ENCODE results near the gene STXBP1. TPM values are rescaled to one million over a fixed set of nuclear protein-coding genes. Genes with fewer than 3 reads are reported as not detected.

STXBP1 gene
- total and polyA plus RNA-seq, 2 donors (not counting 3 experiments of a cell fraction or from before 2014, with no cell fraction given): 18.8 to 51.3 TPM

DNA sequence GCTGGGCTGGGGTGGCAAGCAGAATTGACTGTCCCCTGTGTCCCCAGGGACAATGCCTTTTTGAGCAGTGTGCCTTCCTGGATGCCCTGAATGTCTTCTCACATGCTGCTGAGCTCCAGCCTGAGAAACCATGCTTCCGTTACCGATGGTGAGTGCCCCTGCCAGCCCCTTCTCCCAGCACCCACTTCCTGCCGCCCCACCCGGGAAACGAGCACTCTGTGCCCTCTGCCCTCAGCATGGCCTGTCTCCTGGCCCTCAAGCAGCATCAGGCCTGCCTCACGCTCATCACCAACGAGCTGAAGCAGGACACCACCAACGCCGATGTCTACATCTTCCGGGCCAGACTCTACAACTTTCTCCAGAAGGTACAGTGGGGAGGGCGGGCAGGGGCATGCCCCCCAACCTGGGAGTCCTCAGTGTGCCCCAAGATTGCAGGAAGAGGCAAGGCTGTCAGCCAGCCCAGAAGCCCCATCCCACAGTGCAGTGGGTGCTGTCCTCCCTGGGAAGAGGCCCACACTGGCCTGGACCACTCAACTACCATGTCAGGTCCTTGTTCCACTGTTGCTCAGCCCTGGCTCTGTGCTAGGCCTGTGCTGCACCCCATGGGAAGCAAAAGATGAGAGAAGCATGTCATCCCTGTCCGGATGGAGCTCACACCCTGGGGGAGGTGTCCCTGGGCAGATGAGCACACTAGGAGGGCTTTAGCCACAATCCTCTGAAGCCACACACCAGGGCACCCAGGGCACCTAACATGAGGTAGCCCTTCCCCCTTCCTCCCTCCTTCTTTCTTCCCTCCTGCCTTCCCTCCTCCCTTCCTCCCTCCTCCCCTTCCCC, 108.2 kb downstream of the STXBP1 start:
- no peak for FAIRE-seq

GRCh38 chr9:127720865-127721227, 108.8 kb downstream of the STXBP1 start:
- Histone ChIP-seq H2AFZ (ENCODE audit: low read depth, low read length) (no peak overlapping the region), H3K79me2 (ENCODE audit: control insufficient read depth, insufficient read depth, low read length) (no peaks in the 10 kb centered on the region), H3K27ac (ENCODE audit: insufficient read depth, low read depth, low read length) (no peak overlapping the region), H3K4me3 (replicated peaks in 1 of 3; ENCODE audit: insufficient read depth in 1 of 3, low read depth in 1 of 3, low read length in 3 of 3) (no peak overlapping the region), H3K36me3 (ENCODE audit: control insufficient read depth in 2 of 2, extremely low read depth in 1 of 2, insufficient read depth in 2 of 2, low read length in 2 of 2) (no peaks in the 10 kb centered on the region), H3K9me1 (replicated peaks; ENCODE audit: control insufficient read depth, extremely low read depth, insufficient read depth, low read length) (no peaks in the 10 kb centered on the region), H3K9ac (replicated peaks; ENCODE audit: extremely low read depth, insufficient read depth, low read length) (no peak overlapping the region), H3K4me2 (ENCODE audit: insufficient read depth, low read length) (no peak overlapping the region), H3K9me3 (replicated peaks; ENCODE audit: control insufficient read depth, insufficient read depth, low read length) (no peaks in the 10 kb centered on the region), H3K4me1 (ENCODE audit: control insufficient read depth, extremely low read depth, insufficient read depth, low read length) (no peaks in the 10 kb centered on the region), H3K27me3 (ENCODE audit: control insufficient read depth in 2 of 2, insufficient read depth in 2 of 2, low read length in 2 of 2) (no peaks in the 10 kb centered on the region), H4K20me1 (replicated peaks; ENCODE audit: control insufficient read depth, extremely low read depth, insufficient read depth, low read length) (no peaks in the 10 kb centered on the region)
- ChIA-PET POLR2A (no interaction called here), CTCF (no interaction called here)
- dilution Hi-C loops (cut with MboI; ENCODE audit: extremely low pct_ligation_motif_present, low sequenced_read_pairs): no loop called here
- TF ChIP-seq, protein P1, sequence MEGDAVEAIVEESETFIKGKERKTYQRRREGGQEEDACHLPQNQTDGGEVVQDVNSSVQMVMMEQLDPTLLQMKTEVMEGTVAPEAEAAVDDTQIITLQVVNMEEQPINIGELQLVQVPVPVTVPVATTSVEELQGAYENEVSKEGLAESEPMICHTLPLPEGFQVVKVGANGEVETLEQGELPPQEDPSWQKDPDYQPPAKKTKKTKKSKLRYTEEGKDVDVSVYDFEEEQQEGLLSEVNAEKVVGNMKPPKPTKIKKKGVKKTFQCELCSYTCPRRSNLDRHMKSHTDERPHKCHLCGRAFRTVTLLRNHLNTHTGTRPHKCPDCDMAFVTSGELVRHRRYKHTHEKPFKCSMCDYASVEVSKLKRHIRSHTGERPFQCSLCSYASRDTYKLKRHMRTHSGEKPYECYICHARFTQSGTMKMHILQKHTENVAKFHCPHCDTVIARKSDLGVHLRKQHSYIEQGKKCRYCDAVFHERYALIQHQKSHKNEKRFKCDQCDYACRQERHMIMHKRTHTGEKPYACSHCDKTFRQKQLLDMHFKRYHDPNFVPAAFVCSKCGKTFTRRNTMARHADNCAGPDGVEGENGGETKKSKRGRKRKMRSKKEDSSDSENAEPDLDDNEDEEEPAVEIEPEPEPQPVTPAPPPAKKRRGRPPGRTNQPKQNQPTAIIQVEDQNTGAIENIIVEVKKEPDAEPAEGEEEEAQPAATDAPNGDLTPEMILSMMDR (IDR thresholded peaks at IDR 0.05; ENCODE audit: extremely low read depth in 1 of 2, insufficient read depth in 1 of 2, low read depth in 1 of 2, low read length in 2 of 2): no peak
- TF ChIP-seq POLR2AphosphoS5 (IDR thresholded peaks at IDR 0.05; ENCODE audit: insufficient read depth, low read depth, low read length) (no peak), EZH2 (IDR thresholded peaks at IDR 0.05; ENCODE audit: borderline replicate concordance, low read depth, low read length, severe bottlenecking) (no peak), MYC (IDR thresholded peaks at IDR 0.05; ENCODE audit: low read depth, low read length) (no peak), POLR2A (IDR thresholded peaks at IDR 0.05; ENCODE audit: low read depth, low read length) (no peak), JUN (IDR thresholded peaks at IDR 0.05; ENCODE audit: borderline replicate concordance, insufficient read depth, insufficient read length, low read depth) (no peak), GATA2 (IDR thresholded peaks at IDR 0.05; ENCODE audit: insufficient read depth, insufficient read length, low read depth, low read length) (no peak), FOS (IDR thresholded peaks at IDR 0.05; ENCODE audit: borderline replicate concordance, insufficient read depth, low read length) (no peak)
- TF ChIP-seq, protein P2, sequence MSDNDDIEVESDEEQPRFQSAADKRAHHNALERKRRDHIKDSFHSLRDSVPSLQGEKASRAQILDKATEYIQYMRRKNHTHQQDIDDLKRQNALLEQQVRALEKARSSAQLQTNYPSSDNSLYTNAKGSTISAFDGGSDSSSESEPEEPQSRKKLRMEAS (IDR thresholded peaks at IDR 0.05; ENCODE audit: insufficient read depth, insufficient read length): no peak
- no peak for FAIRE-seq
- intact Hi-C loops (cut with micrococcal nuclease): no loop called here
- BruUV-seq (replicated peaks): no TSS peak
- no peak for DNase-seq (ENCODE audit: low read depth, low spot score)

More for the DNA sequence above, 108.2 kb downstream of the STXBP1 start:
- H3K4me1 ChIP-seq (ENCODE audit: control insufficient read depth, extremely low read depth, insufficient read depth, low read length): no peaks in the 10 kb centered on the region
- no peak for DNase-seq (ENCODE audit: low read depth, low spot score)
- H3K27me3 ChIP-seq (ENCODE audit: control insufficient read depth in 2 of 2, insufficient read depth in 2 of 2, low read length in 2 of 2): no peaks in the 10 kb centered on the region
- intact Hi-C loops (cut with micrococcal nuclease): no loop called here
- BruUV-seq (replicated peaks): no TSS peak
- H3K27ac ChIP-seq (ENCODE audit: insufficient read depth, low read depth, low read length): no peak overlapping the region
- H3K36me3 ChIP-seq (ENCODE audit: control insufficient read depth in 2 of 2, extremely low read depth in 1 of 2, insufficient read depth in 2 of 2, low read length in 2 of 2): no peaks in the 10 kb centered on the region
- ChIA-PET POLR2A (no interaction called here), CTCF (no interaction called here)
- no peaks in the 10 kb centered on the region for H3K9me1 ChIP-seq (replicated peaks; ENCODE audit: control insufficient read depth, extremely low read depth, insufficient read depth, low read length)
- no peak overlapping the region for H3K9ac ChIP-seq (replicated peaks; ENCODE audit: extremely low read depth, insufficient read depth, low read length)
- dilution Hi-C loops (cut with MboI; ENCODE audit: extremely low pct_ligation_motif_present, low sequenced_read_pairs): no loop called here
- H3K4me3 ChIP-seq (replicated peaks in 1 of 3; ENCODE audit: insufficient read depth in 1 of 3, low read depth in 1 of 3, low read length in 3 of 3): no peak overlapping the region
- no peaks in the 10 kb centered on the region for H3K9me3 ChIP-seq (replicated peaks; ENCODE audit: control insufficient read depth, insufficient read depth, low read length)
- TF ChIP-seq FOS (IDR thresholded peaks at IDR 0.05; ENCODE audit: borderline replicate concordance, insufficient read depth, low read length) (no peak), JUN (IDR thresholded peaks at IDR 0.05; ENCODE audit: borderline replicate concordance, insufficient read depth, insufficient read length, low read depth) (no peak), MYC (IDR thresholded peaks at IDR 0.05; ENCODE audit: low read depth, low read length) (no peak)
- TF ChIP-seq, protein P2 (IDR thresholded peaks at IDR 0.05; ENCODE audit: insufficient read depth, insufficient read length): no peak
- no peak overlapping the region for H3K4me2 ChIP-seq (ENCODE audit: insufficient read depth, low read length)
- H2AFZ ChIP-seq (ENCODE audit: low read depth, low read length): no peak overlapping the region
- H3K79me2 ChIP-seq (ENCODE audit: control insufficient read depth, insufficient read depth, low read length): no peaks in the 10 kb centered on the region
- no peaks in the 10 kb centered on the region for H4K20me1 ChIP-seq (replicated peaks; ENCODE audit: control insufficient read depth, extremely low read depth, insufficient read depth, low read length)

All from endothelial cell of umbilical vein (primary cell).